ENCODE data around the gene FILIP1L.

FILIP1L gene

DNA sequence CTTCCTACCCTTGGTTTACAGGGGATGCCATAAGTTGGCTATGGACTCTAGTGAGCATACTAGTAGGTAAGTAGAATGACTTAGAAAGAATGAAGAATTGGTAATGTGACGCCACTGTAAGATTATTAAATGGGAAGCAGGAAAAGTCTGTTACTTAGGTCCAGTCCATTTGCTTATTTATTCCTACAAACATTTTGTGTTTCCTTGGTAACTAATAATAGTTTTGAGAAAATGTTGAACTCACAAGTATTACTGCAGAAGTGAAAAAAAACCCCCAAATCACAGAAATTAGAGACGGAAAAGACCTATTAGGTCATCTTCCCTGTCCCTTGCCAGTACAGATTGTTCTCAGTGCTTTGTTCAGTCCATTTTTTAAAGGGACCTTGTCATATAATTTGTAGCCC is 233.2 kb downstream of the FILIP1L start:
- DNase-seq = no peak

DNA sequence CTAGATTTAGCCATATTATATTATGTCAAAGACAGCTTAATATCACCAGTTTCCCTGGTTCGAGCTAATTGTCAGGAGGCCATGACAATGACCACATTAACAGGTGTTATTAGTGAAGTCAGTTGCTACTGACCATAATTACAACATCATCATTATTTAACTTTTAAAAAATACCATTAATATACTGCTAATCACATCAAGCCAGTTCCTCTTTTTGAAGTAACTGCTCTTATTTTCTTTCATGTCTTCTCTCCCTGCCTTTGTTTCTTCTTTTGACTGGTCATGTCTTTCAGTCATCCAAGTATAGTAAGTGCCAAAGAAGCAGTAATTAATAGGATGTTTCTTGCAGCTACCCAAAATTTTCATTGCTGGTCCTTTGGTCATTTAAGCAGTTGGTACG is 235.0 kb downstream of the FILIP1L start:
- DNase-seq = no peak

DNA sequence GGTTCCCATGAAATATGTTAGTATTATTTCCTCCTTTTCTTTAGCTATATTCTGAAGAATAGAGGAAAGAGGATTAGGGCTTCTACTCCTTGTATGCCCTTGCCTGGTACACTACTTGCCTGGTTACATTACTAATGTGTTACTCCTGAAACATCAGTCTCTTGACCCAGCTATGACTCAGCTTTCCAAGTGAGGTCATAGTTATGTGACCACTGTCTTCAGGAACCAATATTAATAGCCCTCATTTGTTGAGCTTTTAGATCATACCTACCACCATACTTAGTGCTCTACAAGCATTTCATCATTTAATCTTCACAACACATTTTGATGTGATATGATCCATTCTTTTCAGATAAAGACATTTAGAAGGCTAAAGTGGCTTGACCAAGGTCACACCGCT is 236.3 kb downstream of the FILIP1L start:
- no peak for DNase-seq

DNA sequence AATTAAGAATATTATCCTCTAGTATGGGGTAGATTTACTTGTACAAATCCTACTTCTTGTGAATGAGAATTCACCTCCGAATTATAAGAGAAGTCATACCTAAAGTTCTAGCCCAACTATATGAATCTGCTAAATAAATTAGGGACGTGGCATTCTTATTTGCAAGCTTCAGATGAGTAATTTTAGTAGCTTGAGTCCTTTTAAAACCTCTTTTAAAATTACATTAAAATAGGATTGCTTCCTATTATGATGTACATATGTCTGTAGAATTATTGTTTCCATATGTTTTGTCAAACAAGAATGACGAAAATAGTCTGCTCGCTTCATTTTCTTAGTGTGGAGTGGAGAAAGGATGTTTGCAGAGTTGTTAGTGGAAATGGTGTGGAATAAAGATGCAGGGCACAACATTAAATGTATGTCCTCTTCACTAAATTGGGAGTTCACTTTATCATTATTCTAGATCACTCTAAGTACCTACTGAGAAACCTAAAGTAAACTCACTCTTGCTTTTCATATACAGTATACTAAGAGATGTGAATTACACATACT is 237.2 kb downstream of the FILIP1L start:
- no peak for DNase-seq

DNA sequence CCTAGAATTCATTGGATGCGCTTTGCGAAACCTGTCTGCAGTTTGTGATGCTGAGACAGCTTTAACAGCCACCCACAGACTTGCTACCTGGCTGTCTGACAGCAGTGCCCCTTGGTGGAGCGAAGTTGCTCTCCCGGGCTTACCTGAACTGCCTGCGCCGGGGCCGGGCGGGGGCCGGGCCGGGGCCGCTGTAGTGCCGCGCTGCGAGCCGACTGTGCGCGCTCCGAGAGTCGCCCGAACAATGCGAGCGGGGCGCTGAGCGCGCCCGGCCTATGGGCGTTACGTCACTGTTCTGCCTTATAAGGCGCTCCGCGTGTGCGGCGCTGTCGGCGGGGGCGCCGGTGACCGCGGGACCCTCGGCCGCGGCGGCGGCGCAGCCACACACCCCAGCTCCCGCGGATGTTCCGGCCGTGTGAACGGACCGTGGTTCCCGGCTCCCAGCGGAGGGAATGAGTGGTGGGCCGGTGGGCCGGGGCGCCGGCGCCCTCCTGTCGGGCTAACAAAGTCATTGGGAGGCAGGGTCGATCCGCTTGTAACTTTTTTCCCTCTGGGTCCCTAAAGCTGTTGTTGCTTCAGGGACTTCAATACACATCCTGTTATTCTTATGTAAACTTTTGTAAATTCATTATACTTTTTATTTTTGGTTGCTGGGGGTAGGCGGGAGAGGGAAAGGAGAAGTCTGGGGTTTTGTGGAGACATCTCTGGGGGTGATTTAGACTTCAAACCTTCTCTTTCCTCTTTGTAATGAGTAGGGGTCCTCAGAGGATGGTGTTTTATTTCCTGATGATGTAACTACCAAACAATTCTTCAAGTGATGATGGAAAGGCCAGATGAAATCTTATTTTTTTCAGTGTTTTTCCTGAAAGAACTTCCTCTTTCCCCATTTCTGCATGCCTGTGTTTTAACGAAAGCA is 238.1 kb downstream of the FILIP1L start:
- peak; percentile 33 to 70 (median 57) for DNase-seq

DNA sequence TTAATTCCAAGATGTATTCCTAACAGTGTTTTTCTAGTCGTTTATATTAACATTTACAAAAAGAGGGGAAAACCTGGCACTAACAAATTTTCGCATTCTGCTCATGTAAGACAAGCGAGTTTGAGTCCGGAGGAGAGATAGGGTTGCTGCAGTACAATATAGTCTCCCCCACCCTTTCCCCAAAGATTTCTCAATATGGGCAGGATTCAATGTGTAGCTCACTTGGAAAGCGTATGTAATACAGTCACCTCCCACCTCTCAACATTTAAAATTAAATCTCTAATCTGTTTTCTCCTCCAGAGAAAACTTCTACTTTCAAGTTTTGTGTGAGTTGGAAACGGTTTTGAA is 238.7 kb downstream of the FILIP1L start:
- DNase-seq = no peak

DNA sequence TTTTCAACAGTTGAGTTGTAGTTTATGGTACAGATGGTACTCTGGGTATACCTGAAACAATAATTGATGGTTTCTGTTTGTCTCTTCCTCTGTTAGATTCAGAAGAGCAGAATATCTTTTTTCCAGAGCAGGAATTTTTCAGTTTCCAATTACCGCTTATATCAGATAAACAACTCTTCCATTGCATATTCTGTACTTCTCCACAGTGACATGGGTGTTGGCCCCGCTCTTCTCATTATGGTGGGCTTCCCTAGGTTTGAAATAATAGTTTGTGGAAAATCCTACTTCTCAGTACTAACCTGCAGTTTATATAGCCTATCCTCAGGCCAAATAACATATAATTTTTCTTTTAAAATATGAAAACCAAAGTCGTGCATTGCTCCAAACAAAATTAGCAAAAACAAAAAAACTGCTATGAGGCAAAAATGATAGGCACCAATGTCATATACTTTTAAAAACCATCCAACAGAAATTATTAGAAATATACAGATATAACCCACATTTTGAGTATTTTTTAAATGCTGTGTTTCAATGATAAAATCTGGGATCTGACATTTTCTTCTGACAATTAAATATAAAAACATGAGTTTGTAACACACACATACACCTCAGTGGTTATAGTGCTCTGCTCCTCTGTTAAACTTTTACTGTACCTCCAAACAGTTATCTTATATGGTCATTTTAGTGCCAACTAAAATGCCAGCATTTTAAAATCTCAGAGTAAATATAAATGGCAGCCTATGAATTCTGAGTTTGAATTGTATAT is 239.9 kb downstream of the FILIP1L start:
- DNase-seq = no peak

DNA sequence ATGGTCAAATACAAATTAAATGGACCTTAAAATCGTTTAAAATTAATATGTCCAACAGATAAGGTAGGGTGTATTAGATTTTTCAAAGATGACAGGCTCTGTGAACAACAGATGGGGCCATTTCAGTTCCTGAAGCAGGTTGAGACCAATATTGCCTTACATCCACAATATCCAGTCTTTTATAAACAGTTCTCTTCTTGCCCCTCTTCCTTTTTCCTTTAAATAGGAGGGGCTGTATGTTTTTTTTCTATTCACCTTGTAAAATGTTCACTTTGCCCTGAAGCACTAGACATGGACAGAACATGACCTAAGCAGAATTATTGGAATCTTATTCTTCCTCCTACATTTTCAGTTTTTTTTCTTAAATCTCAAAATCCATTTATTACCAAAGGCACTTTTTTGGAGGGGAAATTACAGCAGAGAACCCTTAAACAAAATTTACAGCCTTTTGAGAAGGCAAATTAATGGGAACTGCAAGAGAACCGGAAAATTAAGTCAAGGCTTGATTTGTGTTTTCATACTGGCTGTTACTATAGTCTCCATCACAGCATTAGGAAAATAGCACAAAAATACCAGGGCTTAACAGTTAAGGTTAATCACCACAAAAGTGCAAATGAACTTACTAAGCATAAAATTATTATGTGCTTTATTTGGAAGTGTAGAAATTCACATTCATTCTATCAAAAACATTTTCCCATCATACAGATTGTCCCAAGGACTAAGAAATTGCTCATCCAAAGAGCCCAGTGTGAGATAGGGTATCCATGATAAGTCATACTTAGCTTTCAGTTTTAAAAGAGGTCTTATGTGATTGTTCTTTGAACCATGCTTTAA is 240.8 kb downstream of the FILIP1L start:
- no peak for DNase-seq

DNA sequence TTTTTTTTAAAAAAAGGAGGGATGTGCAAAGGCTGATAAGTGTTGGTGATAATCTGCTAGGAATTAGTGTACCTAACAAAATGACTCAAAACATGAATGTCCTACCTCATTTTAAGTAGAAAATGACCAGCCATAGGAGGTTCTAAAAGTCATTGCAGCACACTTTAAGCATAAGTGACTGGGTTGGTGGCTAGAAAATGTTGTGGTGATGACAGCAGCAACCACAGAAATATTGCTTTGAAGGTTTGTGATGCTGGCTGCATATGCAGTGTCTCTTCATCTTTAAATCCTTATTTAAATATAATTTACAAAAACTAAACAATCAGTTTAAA is 241.4 kb downstream of the FILIP1L start:
- peak in 1 of 5 donors; percentile 66 for DNase-seq

DNA sequence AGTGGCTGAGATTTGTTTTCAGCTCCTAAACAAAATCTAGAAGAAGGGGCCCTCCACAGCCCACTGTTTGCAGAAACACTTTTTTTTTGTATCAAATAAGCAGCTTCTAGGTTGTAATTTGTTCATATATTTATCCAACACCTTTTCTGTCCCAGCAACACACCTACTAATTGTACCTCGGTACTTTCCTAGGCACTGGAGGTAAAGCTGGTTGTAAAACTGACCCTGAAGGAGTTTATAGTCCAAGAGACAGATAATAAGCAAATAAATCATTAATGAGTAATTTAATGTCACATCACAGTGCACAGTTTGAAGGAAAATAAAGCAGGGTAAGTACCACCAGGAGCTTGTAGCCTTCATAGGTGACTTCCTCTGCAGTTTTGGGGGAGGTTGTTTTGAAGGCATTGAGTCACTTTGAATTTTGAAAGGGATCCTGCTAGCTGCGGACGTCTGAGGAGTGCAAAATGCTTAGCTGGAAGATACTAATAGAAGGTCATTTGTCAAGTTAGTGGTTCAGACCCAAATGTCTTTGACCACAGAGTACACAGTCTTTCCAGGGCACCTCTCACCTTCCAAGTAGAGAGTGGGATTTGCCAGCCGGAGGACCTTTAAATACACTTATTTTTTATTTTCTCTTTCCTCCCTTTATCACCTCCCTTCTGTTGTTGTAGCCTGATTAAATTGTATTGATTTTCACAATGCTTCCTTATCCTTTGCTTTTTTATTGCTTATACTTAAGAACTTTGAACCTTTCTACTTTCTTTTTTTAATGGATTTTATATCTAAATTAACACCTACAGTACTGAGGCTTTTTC is 242.9 kb downstream of the FILIP1L start:
- no peak for DNase-seq

DNA sequence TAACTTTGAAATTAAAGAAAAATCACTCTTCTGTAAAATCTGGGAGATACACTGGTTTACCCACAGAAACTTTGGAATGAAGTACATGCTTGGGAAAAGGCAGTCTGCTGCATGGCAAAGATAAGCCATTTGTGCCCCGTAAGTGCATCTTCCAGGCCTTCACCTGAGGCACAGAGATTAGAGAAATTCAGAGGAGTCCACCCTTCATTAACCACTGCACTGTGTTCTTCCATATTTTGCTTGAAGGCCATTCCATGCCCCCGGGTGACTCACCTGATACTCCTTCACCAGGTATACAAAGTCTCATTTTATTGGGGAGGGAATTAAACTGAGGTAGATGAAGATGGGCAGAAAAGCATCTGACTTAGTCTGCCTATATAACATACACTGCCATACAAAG is 243.6 kb downstream of the FILIP1L start:
- DNase-seq = no peak

DNA sequence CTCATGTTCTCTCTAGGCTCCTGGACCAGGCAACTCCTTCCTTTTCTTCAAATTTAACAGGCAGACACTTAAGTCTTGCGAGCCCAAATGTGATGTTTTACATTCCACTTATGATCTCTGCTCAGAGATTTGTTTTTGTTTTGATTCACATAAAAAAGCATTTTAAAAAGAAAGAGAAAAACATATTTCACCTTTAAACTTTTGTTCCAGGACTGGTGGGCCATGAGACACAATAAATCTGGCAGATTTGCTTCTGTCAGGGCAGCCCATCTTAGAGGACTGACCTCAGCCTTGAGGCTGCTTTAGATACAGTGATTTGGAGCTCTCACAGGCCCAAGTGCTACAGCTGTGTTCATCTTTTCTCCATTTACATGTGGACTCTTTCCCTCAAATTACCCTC is 244.7 kb downstream of the FILIP1L start:
- no peak for DNase-seq

DNA sequence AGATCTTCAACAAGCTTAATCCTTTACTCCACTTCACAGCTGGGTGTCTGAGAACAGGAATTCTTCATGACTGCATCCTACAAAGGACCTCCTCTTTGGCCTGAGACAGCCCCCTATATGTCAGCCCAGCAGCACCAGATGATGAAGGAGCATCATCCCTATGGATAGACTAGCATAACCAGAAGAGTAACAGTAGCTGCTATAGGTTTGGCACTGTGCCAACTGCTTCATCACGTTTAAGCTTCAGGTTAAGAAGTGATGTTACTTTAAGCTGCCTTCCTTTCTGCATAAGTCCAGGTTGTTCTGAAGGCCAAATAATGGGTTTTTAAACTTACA is 246.0 kb downstream of the FILIP1L start:
- peak in 1 of 5 donors; percentile 6 for DNase-seq

DNA sequence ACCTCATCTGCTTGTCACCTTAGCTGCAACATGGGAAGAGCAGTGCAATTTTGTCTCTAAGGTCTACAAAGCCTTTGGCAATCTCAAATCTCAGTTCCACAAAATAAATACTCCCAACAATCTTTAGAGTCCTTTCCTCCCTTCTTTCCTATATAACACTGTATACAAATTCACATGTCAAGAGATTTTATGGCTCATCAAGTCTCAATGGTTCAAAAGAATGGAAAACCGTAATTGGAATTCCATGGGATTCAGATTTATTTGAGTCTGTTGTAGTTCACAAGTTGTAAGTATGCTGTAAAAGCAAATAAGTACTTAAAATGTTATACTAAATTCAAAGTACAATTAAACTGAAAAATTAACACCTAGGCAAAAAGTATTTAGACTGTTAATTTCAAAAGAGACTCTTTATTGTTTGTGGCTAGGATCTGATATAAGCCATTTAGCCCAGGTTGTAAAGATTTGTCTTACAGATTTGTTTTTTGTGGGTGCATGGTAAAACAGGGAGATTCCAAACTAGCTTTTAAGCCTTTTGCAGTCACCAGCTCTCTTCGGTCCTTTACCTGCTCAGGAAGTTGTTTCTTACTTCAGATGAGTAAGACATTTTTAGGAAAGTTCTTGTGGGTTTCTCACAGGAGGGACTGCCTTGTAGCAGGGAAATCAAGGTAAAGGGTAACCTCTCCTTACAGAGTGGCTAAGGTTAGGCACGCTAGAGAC is 246.5 kb downstream of the FILIP1L start:
- no peak for DNase-seq

DNA sequence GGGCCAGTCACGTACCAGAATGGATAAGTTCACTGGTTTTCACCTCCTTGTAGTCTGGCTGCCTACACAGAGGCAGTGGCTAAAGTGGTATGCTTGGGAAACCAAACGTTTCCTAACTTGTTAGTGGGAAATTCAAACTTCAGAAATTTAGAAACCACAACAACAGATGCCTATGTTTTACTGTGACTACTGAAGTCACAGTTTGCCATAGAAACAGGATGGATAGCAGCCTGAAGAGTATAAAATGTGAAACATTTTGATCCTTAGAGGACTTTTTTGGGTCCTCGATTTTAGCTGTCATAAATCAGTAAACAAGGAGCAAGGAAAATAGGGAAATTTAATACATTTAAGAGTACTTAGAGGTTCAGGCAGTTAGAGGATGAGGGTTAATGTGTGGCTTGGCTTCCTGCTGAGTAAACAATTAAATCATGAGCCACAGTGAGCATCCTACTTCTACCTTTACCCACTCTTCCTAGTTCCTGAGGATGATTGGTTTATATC is 248.0 kb downstream of the FILIP1L start:
- DNase-seq = no peak

DNA sequence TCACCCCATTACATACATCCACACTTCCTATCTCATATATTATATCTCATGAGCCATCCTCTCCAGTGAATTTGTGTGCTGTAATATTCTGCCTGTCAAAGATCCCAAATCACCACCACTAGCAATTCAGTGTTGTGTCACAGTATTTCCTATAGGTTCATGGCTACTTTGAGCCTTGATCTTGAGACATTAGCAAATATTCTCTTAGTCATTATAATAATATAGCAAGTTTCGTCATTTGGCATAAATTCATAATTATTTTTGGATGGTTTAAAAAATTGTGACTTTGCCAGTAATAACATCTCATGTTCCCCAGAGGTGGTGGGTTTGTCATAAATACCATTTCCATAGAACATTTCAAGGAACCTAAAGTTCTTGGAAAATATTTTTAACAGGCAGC is 249.0 kb downstream of the FILIP1L start:
- no peak for DNase-seq

DNA sequence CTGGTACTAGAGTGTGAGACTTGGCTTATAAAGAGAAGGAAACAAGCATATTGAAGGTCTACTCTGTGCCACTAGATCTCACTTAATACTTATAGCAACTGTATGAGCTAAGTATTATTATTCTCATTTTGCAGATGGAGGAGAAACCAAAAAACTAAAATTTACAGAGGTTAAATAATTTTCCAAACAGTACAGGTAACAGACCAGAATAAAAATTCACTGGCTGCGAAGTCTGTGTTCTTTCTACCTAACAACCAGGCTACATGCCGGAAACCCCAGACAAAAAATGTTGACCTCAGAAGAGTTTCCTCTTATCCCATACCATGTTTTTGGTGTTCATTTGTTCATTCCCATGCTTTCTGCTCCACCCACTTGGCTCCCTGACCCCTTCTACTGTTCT is 250.0 kb downstream of the FILIP1L start:
- no peak for DNase-seq

DNA sequence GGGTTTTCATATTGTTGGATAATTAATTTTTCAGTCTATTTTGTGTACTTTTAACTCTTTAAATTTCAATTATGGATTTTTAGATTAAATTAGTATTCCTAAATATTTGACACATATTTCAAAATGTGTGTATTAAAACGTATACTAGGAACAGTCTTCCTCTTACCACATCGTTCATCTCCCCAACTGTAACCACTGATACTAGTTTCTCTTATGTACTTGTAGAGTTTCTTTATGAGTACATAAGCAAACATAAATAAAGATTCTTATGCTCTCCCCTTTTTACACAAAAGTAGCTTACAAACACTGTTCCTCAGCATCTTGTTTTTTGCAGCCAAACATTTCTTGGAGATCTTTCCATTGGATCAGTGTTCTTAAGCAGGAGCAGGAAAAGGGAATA is 250.7 kb downstream of the FILIP1L start:
- DNase-seq = no peak

DNA sequence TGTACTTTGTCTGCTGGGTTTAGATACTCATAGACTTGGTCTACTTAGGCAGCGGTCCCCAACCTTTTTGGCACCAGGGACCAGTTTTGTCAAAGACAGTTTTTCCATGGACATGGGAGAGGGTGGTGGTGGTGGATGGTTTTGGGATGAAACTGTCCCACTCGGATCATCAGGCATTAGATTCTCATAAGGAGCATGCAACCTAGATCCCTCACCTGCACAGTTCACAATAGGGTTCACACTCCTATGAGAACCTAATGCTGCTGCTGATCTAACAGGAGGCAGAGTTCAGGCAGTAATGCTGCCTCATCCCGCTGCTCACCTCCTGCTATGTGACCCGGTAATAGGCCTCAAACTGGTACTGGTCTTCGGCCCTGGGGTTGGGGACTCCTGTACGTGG is 251.3 kb downstream of the FILIP1L start:
- no peak for DNase-seq

DNA sequence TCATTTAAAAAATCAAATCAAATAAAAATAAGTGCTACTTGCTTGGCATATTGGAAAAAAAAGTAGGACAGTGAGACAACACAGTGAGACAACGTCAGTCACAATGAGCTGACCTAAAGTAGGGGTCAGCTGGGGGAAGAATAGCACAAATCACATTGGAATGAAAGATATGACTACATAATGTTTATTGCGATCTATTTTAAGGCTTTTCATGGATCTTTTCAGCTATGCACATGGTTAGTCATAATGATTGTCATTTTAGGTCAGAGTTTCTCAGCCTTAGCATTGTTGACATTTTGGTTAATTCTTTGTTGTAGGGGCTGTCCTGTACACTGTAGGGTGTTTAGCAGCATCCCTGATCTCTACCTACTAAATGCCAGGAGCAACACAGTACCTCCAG is 252.1 kb downstream of the FILIP1L start:
- no peak for DNase-seq

DNA sequence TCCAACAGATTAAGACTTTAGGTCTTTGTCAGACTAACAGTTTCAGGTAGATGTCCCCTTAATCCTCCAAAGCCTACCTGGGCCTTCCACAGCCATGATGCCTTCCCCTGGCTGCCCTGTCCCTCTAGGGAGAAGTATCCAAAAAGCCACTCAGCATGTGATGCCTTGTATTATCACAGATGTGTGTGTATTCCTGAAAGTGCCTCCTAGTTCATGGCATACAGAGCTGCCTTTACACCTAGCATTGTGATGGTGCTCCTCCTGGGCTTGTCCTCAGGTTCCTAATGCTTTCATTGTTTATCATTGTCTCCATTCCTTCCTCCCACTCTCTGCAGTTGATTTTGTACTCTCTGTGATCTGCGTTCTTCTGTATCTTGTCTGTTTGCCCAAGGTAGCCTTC is 253.1 kb downstream of the FILIP1L start:
- no peak for DNase-seq
